Fibroblast of the aortic adventitia (primary cell): ENCODE measurements around the gene GJD3. TPM values are rescaled to one million over a fixed set of nuclear protein-coding genes. Genes with fewer than 3 reads are reported as not detected.

ENCODE experiments used
- DNase-seq: peaks from one replicate; pipeline ENCODE4 v3.0.0-alpha.2; 2010; ENCODE audit warnings: low read depth
- H3K4me3 ChIP-seq: 2 replicates; pipeline ENCODE4 v1.5.1; 2011; ENCODE audit warnings: low read depth, mild to moderate bottlenecking, control low read depth, low read length, moderate library complexity
- CTCF ChIP-seq: IDR thresholded peaks from 2 replicates; pipeline ENCODE4 v1.5.1; 2011; ENCODE audit warnings: mild to moderate bottlenecking, low read length, control low read depth, inconsistent platforms; ENCODE audit not compliant: insufficient read depth
- total RNA-seq: library from RNA; depleted of rRNA; stranded (reverse); fragments of >200 nt; gene quantifications from 2 replicates; pipeline ENCODE4 v1.2.3, GENCODE V29; 2012; ENCODE audit warnings: low replicate concordance

GJD3 gene
- total RNA-seq, 1 donor, result not detected

- H3K4me3 ChIP-seq, result no peak overlapping the region
- no peak for TF ChIP-seq CTCF
- no peak for DNase-seq
Measured at GRCh38 chr17:40335620-40336019, 28.9 kb downstream of the GJD3 start.

GRCh38 chr17:40333781-40334448 is 30.6 kb downstream of the GJD3 start:
- TF ChIP-seq CTCF, result no peak
- H3K4me3 ChIP-seq, result no peak overlapping the region
- DNase-seq, result no peak

GRCh38 chr17:40331743-40332641 is 32.5 kb downstream of the GJD3 start:
- DNase-seq, result peak; percentile 93
- TF ChIP-seq CTCF, result no peak
- peak overlapping the region; percentile 47 for H3K4me3 ChIP-seq

GRCh38 chr17:40330850-40331470 is 33.6 kb downstream of the GJD3 start:
- no peak for DNase-seq
- H3K4me3 ChIP-seq, result no peak overlapping the region
- no peak for TF ChIP-seq CTCF

GRCh38 chr17:40329839-40330794 is 34.4 kb downstream of the GJD3 start:
- H3K4me3 ChIP-seq, result no peak overlapping the region
- no peak for TF ChIP-seq CTCF
- DNase-seq, result no peak

- no peak for DNase-seq
- TF ChIP-seq CTCF, result no peak
- no peak overlapping the region for H3K4me3 ChIP-seq
Measured at GRCh38 chr17:40328386-40328766, 36.2 kb downstream of the GJD3 start.
